Stimulated activated CD4-positive, alpha-beta T cell treated with anti-CD3 and anti-CD28 coated beads, Interleukin-4, amount 100 ng/mL, for 1 hour (primary cell): ENCODE measurements around the gene PAFAH1B2.

Source experiments
- DNase-seq: peaks from one replicate; pipeline ENCODE4 v3.0.0-alpha.2; 2020

PAFAH1B2 gene

DNA sequence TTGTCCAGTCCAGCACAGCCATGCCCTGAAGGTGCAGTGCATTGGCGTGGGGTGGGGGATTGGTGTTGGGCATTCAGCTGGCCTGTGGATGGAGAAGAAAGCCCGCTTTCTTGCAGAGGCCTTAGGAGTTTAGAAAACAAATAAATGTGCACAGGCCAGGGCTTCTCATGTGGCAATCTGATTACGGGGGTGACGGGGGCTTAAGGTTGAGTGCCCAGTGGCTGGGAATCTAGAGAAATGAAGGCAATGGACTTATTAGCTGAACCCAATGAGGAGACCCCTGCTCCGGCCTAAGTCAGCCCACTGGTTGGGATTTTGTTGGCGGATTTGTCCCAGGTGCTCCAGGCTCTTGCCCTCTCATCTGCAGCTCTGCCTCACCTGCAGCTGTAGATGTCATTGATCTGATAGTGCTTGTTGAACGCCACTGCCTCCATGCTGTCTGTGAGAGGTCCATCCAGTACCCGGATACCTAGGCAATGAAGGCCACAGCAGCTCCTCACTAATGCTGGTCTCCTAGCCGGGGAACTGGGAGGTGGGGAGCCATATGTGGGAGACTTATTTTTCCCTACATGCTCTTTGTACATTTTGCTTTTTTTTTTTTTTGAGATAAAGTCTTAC is 81.6 kb downstream of the PAFAH1B2 start:
- DNase-seq = no peak
